ENCODE data around the gene PQBP1. TPM values are rescaled to one million over a fixed set of nuclear protein-coding genes. Genes with fewer than 3 reads are reported as not detected.

PQBP1 gene
- total and polyA plus RNA-seq, 2 donors from 2014 or later: 61.3 to 93.4 TPM

DNA sequence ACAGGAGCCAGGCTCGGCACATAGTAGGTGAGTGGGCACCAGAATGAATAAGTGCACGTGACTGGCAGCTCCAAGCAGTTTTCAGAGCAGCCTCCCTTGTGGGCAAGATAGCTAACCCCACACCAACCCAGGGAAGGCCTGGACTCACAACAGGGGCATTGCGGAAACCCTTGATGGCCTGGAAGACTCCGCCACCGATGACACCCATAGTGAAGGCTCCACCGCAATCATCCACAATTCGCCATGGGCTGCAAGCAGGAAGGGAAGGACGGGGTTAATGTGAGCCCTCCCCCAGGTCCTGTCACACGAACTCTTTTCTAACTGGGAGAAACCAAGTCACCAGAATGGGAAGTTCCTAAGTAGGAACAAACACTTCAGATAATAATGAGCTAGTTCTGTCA lies 1.1 kb upstream of the PQBP1 start:
- H3K27ac ChIP-seq (ENCODE audit: low read depth in 2 of 2, low read length in 2 of 2): peak overlapping the region in 1 of 2 donors; percentile 97
- peaks cover 0 to 11% (median 4%) of the 10 kb centered on the region in 3 donors for H3K4me1 ChIP-seq (ENCODE audit: control insufficient read depth in 2 of 3, insufficient read depth in 2 of 3, low read depth in 1 of 3, low read length in 3 of 3)
- peaks cover 0 to 9% (median 3%) of the 10 kb centered on the region in 3 donors for H3K36me3 ChIP-seq (ENCODE audit: control insufficient read depth in 2 of 3, insufficient read depth in 3 of 3, low read length in 3 of 3)
- no peaks in the 10 kb centered on the region for H3K27me3 ChIP-seq (ENCODE audit: control insufficient read depth, insufficient read depth, low read length)
- no peak for TF ChIP-seq CTCF (IDR thresholded peaks at IDR 0.05; ENCODE audit: borderline replicate concordance, extremely low read depth, insufficient read depth)
- intact Hi-C loops (cut with DNase I): no loop called here
- FAIRE-seq (no peak), DNase-seq (peak in 3 of 5 donors; percentile 40 to 60 (median 46))
- peak overlapping the region; percentile 69 to 96 (median 76) for H3K9ac ChIP-seq (ENCODE audit: low read length in 3 of 3)
- no peaks in the 10 kb centered on the region for H3K9me3 ChIP-seq (ENCODE audit: control insufficient read depth in 2 of 3, insufficient read depth in 1 of 3, low read length in 3 of 3)
- H3K4me3 ChIP-seq (ENCODE audit: low read length in 3 of 3): peak overlapping the region; percentile 87 to 92 (median 91)

- intact Hi-C loops (cut with DNase I): no loop called here
- H3K36me3 ChIP-seq (ENCODE audit: control insufficient read depth in 2 of 3, insufficient read depth in 3 of 3, low read length in 3 of 3): peaks cover 0 to 9% (median 5%) of the 10 kb centered on the region in 3 donors
- FAIRE-seq (no peak), DNase-seq (peak; percentile 86 to 92 (median 90))
- peak overlapping the region; percentile 76 to 96 (median 87) for H3K9ac ChIP-seq (ENCODE audit: low read length in 3 of 3)
- H3K4me1 ChIP-seq (ENCODE audit: control insufficient read depth in 2 of 3, insufficient read depth in 2 of 3, low read depth in 1 of 3, low read length in 3 of 3): peaks cover 0 to 8% (median 4%) of the 10 kb centered on the region in 3 donors
- H3K27ac ChIP-seq (ENCODE audit: low read depth in 2 of 2, low read length in 2 of 2): peak overlapping the region; percentile 96 to 97
- H3K4me3 ChIP-seq (ENCODE audit: low read length in 3 of 3): peak overlapping the region; percentile 87 to 92 (median 91)
- no peaks in the 10 kb centered on the region for H3K9me3 ChIP-seq (ENCODE audit: control insufficient read depth in 2 of 3, insufficient read depth in 1 of 3, low read length in 3 of 3)
- no peaks in the 10 kb centered on the region for H3K27me3 ChIP-seq (ENCODE audit: control insufficient read depth, insufficient read depth, low read length)
- no peak for TF ChIP-seq CTCF (IDR thresholded peaks at IDR 0.05; ENCODE audit: borderline replicate concordance, extremely low read depth, insufficient read depth)
These were observed 539 bp upstream of the PQBP1 start for GRCh38 chrX:48897157-48897624.

DNA sequence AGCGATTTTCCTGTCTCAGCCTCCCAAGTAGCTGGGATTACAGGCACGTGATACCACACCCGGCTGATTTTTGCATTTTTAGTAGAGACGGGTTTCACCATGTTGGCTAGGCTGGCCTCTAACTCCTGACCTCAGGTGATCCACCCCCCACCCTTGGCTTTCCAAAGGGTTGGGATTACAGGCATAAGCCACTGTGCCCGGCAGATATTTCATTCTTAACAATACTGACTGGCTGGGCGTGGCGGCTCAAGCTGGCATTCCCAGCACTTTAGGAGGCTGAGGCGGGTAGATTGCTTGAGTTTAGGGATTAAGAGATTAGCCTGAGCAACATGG lies 1.3 kb downstream of the PQBP1 start:
- FAIRE-seq (no peak), DNase-seq (peak in 1 of 5 donors; percentile 33)
- no peak for TF ChIP-seq CTCF (IDR thresholded peaks at IDR 0.05; ENCODE audit: borderline replicate concordance, extremely low read depth, insufficient read depth)
- H3K27me3 ChIP-seq (ENCODE audit: control insufficient read depth, insufficient read depth, low read length): no peaks in the 10 kb centered on the region
- peaks cover 0 to 8% (median 4%) of the 10 kb centered on the region in 3 donors for H3K4me1 ChIP-seq (ENCODE audit: control insufficient read depth in 2 of 3, insufficient read depth in 2 of 3, low read depth in 1 of 3, low read length in 3 of 3)
- H3K27ac ChIP-seq (ENCODE audit: low read depth in 2 of 2, low read length in 2 of 2): no peak overlapping the region
- H3K9me3 ChIP-seq (ENCODE audit: control insufficient read depth in 2 of 3, insufficient read depth in 1 of 3, low read length in 3 of 3): no peaks in the 10 kb centered on the region
- H3K4me3 ChIP-seq (ENCODE audit: low read length in 3 of 3): no peak overlapping the region
- H3K9ac ChIP-seq (ENCODE audit: low read length in 3 of 3): no peak overlapping the region
- peaks cover 0 to 14% (median 4%) of the 10 kb centered on the region in 3 donors for H3K36me3 ChIP-seq (ENCODE audit: control insufficient read depth in 2 of 3, insufficient read depth in 3 of 3, low read length in 3 of 3)
- intact Hi-C loops (cut with DNase I): no loop called here

DNA sequence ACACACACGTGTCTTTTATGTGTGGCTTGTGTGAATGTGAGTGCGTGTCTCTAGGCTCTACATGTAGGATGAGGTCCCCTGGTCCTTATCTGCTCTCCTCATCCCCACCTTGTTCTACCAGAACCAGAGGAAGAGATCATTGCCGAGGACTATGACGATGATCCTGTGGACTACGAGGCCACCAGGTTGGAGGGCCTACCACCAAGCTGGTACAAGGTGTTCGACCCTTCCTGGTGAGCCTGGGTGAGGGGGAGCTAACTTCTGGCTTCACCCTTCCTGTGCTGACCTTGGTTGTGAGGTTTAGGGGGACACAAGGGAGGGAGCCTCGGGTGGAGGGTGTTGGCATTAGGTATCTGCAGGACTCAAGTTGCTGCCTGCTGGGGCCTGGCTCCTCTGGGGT lies 3.3 kb downstream of the PQBP1 start:
- Histone ChIP-seq H3K9ac (ENCODE audit: low read length in 3 of 3) (no peak overlapping the region), H3K27ac (ENCODE audit: low read depth in 2 of 2, low read length in 2 of 2) (no peak overlapping the region), H3K4me3 (ENCODE audit: low read length in 3 of 3) (no peak overlapping the region), H3K9me3 (ENCODE audit: control insufficient read depth in 2 of 3, insufficient read depth in 1 of 3, low read length in 3 of 3) (no peaks in the 10 kb centered on the region), H3K27me3 (ENCODE audit: control insufficient read depth, insufficient read depth, low read length) (no peaks in the 10 kb centered on the region), H3K36me3 (ENCODE audit: control insufficient read depth in 2 of 3, insufficient read depth in 3 of 3, low read length in 3 of 3) (peaks cover 0 to 14% (median 9%) of the 10 kb centered on the region in 3 donors), H3K4me1 (ENCODE audit: control insufficient read depth in 2 of 3, insufficient read depth in 2 of 3, low read depth in 1 of 3, low read length in 3 of 3) (peaks cover 0 to 8% (median 4%) of the 10 kb centered on the region in 3 donors)
- intact Hi-C loops (cut with DNase I): no loop called here
- FAIRE-seq (no peak), DNase-seq (peak in 1 of 5 donors; percentile 29)
- TF ChIP-seq CTCF (IDR thresholded peaks at IDR 0.05; ENCODE audit: borderline replicate concordance, extremely low read depth, insufficient read depth): no peak

Measured in kidney (tissue), 14 donors.